HG02763 (cell line): ENCODE data around the gene SERTAD3.
"Not testable (repeated sequence)": the region's sequence is repeated elsewhere in the genome, so short reads cannot be mapped to it uniquely, and the experiment has no call there.

Source experiments
- ATAC-seq: cut with Tn5 transposase; IDR thresholded peaks from one replicate; pipeline ENCODE4 v1.9.1; 2021; ENCODE audit warnings: mild to moderate bottlenecking, moderate library complexity; ENCODE audit not compliant: unreplicated experiment

Gene SERTAD3

DNA sequence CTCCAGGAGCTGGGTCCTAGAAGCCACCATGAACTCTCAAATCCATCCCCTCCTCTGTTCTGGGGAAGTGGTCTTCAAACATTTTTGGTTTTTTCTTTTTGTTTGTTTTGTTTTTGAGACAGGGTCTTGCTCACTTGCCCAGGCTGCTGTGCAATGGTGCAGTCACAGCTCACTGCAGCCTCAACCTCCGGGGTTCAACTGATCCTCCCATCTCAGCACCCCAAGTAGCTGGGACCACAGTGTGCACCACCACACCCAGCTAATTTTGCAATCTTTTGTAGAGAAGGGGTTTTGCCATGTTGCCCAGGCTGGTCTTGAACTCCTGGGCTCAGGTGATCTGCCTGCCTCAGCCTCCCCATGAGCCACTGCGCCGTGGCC, 14.5 kb upstream of the SERTAD3 start:
- ATAC-seq, result no peak

DNA sequence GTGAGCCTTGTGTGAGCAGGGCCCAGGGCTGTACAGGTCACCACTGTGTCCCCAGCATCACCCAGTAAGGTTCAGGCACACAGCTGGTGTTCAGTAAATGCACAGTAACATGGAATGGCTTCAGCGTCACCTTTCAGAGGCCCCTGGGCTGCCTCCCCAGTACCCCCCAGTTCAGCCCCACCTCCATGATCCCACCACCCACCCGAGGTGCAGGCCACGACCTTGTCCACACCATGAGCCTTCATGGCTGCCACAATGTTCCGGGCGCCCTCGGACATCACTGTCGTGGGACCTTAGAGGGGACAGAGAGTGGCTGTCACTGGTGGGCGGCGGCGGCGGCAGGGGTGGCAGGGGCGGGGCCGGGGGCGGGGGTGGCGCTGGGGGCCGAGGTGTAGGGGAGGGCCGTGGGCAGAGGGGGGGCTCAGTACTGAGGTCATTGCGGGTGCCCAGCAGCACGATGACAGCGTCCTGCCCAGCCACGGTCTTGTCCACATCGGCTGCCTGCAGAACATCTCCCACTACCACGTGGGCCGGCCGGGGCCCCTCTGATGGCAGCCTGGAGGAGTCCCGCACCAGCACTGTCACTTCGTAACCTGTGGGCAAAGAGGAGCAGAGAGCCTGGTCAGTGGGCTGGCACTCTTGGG, 13.9 kb upstream of the SERTAD3 start:
- ATAC-seq, result no peak

DNA sequence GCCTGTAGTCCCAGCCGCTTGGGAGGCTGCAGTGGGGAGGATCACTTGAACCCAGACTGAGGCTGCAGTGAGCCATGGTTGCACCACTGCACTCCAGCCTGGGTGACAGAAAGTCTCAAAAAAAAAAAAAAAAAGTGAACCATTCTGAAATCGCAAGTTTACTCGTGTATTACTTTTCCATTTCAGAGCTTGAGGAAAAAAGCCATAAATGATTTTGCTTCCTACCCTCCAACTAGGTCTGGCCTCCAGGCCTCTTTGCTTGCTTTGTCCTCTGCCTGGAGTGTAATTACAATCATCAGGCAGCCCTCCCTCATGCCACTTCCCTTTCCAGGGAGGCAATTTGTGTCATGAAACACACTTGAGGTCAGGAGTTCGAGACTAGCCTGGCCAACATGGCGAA, 12.9 kb upstream of the SERTAD3 start:
- ATAC-seq, result no peak

DNA sequence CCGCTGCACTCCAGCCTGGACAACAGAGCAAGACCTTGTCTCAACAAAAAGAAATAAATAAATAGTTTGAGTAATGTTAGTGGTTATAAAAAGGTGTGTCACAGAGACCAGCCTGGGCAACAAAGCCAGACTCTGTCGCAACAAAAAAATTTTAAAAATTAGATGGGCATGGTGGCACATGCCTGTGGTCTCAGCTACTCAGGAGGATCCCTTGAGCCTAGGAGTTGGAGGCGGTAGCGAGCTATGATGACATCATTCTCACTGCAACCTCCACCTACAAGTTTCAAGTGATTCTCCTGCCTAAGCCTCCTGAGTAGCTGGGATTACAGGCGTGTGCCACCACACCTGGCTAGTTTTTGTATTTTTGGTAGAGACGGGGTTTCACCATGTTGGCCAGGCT, 9.8 kb upstream of the SERTAD3 start:
- ATAC-seq, result not testable (repeated sequence)

DNA sequence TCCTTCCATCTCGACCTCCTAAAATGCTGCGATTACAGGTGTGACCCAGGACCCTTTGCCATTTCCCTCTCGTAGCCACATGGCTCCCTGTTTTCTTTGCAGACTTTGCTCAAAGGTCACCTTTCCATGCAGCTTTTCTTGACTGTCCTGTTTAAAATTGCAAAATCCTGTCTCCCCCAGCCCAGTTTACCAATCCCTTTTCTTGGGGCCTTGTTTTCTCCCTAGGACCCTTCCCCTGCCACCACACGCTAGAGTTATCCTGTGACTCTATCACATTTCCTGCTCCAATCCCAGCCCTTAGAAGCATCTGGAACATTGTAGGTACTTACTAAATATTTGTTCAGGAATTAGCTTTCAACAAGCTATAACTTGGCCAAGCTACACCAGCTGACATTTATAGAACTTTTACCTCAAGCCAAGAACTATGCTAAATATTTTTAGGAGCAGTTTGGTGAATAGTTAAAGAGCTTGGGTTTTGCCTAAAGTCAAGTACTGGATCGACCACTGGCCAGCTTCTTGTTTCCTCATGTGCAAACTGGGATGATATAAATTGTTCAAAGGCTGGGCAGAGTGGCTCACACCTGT, 9.1 kb upstream of the SERTAD3 start:
- no peak for ATAC-seq

DNA sequence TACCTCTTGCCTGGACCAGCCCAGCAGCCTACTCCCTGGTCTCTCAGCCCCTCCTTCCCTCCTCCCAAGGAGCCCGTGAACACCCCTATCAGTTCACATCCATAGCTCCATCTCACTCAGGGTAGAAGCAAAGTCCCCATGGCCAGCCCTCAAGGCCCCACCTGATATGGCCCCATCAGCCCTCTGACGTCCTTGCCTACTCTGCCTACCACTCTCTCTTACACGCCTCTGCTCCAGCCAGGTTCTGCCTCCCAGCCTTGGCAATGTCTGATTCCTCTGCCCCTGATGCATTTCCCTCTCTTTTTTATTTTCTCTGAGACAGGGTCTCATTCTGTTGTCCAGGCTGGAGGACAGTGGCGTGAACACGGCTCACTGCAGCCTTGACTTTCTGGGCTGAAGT, 7.9 kb upstream of the SERTAD3 start:
- no peak for ATAC-seq

DNA sequence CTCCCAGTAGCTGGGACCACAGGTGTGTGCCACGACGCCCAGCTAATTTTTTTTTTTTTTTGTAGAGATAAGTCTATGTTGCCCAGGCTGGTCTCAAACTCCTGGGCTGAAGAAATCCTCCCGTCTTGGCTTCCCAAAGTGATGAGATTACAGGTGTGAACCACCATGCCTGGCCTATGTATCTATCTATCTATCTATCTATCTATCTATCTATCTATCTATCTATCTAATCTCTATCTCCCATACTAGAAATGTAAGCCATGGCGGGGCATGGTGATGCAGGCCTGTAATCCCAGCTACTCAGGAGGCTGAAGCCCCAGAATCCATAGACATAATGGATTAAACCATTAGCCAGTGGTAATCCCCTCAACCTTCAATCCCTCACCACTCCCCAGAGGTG, 6.5 kb upstream of the SERTAD3 start:
- ATAC-seq, result no peak

DNA sequence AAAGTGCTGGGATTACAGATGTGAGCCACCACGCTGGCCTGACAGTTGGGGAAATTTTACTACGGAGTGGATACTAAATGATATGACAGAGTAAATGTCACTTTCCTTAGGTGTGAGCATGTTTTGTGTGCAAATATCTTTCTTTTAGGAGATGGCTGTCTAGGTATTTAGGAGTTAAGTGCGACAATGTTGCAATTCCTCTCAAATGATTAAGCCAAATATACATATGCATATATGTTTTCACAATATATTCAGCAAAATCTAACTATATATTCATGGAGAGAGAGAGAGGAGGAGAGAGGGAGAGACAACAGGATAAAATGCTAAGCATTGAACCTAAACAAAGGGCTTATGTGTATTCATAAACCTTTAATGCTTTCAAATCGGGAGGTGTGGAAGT, 5.4 kb upstream of the SERTAD3 start:
- ATAC-seq, result no peak

DNA sequence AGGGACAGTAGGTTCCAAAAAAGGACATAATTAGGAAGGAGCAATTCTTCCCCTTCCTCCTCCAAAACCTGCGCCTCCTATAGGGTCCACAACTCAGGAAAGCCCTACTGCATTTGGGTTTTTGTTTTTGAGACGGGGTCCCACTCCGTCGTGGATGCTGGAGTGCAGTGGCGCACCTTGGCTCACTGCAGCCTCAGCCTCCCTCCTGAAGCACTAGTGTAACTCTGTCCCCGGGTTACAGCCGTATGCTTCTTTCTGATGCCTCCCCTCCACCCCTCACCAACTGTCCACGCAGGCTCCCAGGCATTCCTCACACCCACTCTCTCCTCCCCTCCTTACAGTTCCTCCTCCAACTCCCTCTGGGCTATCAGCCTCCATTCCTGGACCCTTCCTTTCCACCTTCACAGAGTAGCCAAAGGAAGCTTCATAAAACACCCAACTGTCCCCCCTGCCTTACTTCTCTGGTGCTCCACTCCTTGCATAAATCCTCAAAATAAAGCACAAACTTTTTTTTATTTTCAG, 2.2 kb upstream of the SERTAD3 start:
- ATAC-seq, result no peak

DNA sequence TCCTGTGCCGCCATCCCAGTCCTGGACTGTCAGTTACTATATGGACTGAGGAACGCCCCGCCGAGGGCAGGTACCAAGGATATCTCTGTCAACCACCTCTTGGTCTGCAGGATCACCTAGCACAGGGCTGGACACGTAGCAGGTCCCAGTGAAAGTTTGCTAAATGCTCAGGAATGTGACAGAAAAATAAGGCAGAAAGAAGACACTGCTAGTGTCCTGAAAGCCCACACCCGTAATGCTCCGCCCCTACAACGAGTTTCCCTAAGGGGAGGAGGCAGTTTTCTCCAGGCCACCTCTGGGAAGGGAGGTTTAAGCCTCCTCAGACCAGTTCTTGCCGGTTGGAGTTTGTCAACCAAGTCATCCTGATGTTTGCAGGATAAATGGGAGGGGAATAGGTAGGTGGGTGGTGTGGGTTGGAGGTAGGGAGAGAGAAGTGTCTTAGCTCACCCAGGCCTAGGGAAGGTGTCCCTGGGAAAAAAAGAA, 1.7 kb upstream of the SERTAD3 start:
- no peak for ATAC-seq

DNA sequence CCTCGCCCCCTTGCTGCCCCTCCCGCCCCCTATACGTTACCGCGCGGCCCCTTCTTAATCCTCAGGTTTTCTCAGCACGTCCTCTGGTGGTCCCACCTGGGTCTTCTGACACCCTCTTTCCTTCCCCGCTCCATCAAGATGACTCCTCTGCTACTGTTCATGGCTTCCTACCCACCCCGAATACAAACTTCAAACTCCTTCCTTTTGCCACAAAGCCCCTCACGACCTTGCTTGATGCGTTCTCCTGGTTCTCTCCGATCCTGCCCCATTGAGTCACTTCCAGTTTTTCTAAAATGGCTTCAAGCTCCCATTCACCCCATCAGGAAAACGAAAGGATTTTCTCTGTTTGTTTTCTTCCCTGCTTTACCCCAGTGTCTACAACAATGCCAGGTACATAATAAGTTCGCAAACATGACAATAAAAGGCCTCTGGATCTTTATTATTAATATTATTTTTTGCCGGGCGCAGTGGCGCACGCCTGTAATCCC, 734 bp upstream of the SERTAD3 start:
- ATAC-seq, result no peak

DNA sequence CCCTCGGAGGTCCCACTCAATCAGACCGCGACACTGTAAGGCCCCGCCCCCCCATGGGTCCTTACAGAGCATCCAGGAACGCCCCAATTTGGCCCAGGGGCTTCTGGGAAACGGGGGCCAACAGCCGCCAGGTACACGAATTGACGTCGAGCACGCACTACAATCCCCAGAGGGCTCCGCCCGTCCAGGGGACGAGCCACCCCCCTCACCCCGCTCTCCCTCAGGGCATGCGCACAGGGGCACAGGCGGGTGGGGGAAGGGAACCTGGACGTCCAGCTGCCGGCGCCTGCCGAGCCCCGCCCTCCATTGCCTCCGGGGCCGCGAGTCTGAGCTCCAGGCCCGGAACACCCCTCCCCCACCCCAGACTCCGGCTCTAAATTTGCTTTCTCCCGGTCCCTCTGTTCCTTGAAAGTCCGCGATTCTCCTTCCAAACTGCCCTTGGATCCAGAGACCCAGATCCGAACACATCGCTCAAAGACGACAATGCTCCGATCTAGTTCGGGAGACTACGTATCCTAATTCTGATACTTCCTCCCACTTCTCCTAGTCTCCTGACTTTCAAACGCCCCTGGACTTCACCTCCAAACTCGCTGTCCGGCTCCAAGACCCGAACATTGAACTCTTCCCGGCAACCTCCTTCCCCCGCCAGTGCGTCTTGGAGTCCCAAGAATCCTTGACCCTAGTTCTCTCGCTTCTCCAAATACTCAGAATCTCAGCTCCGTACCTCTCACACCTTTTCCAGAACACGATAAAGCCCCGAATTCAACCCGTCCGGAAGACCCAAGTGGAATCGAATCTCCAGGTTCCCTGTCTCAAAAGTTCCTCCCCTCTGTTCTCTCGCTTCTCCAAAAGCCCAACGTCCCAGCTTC, 770 bp downstream of the SERTAD3 start:
- ATAC-seq, result peak; percentile 76

DNA sequence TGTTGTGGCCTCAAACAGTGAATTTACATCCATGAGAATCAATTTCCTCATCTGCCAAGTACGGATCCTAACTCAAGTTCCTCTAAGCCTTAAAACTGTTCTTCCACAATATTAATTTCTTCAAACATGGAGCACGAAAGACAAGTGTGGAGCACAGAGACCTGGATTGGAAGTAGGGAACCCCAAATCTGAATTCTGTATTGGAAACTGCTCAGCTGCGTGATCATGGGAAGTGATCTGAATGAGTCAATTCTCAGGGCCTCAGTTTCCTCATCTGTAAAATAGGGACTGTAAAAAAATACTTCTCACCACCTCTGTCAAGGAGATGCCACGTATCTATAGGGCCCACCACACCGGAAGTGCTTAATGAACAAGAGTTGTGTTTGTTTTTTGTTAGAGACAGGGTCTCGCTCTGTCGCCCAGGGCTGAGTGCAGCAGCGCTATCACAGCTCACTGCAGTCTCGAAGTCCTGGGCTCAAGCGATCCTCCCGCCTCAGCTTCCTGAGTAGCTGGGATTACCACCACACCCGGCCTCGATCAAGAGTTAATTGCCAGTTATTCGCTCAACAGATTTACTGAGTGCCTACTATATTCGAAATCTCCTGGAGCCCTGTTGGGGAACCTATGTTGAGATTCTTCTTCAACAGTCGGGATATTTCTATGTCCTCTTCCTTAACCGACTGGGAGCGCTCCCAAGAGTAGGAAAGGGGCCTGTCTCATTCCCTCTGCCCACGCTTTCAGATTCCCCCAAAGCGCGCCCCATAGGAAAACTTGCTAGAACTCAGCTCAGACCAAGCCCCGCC, 1.6 kb downstream of the SERTAD3 start:
- ATAC-seq, result no peak

DNA sequence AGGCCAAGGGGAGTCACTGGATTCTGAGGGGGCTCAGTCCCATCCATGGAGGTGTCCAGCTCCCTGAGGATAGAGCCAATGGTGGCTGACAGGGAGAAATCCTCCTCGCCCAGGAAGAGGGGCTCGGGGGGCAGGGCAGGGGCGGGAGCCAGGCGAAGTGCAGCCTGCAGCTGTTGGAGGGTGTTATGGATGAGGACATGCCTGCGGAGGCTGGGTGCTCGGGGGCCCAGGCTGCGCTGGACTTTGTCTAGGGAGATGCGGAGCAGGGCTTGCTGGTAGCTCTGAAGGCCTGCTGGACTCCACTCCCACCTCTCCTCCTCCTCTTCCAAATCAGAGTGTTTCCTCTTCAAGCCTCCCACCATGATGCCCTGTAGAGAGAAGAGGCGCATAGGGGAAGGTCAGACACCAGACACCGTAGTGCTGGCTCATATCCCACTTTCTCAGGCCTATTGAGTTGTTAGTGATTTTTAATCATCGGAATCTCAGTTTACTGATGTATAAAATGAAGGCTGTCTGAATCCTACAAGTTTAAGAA, 2.3 kb downstream of the SERTAD3 start:
- no peak for ATAC-seq

DNA sequence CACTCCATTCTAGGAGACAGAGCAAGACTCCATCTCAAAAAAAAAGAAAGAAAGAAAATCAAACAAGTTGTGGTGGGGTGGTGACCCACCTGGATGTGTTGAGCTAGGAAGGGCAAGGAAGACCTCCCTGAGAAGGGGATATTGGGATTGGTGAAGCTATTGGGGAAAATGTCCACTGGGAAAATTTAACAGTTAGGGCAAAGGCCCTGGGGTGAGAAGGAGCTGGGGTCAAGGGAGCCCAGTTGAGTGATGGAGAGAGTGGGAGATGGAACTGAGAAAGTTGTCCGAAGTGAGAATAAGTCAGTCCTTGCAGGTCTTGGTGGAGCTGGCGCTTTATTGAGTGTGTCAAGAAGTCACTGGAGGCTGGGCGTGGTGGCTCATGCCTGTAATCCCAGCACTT, 5.9 kb downstream of the SERTAD3 start:
- ATAC-seq, result no peak

DNA sequence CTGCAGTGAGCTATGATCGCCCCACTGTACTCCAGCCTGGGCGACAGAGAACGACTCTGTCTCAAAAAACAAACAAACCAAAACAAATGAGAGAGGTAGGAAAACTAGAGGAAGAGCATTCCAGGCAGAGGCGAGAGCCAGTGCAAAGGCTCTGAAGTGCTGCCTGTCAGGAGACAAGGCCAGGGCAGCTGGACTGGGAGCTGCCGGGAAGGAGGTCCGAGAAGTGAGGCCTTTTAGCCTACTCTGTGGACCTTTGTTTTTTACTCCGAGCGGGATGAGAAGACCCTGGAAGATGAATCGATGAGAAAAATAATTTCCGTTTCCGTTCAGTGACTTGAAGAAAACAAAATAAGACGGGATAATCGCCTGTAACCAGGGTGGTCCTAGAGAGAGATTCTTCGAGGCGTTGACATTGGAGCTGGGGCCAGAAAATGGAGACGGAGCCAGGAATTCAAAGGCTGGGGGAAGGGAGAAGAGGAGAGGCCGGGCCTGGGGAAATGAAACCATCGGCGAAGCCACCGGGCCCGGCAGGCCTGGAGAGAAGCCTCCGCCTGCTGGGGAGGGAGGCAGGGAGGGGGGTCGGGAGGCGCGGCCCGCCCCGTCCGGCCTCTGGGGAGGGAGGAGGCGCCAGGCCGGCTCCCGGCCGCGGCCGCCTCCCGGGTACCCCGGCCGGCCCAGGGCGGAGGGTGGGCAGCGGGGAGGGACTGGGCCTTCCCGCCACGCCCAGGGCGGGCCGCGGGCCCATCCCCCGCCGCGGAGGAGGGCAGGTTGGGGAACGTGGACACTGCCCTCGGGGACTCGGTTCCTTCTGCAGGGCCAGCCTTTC, 10.5 kb downstream of the SERTAD3 start:
- no peak for ATAC-seq

DNA sequence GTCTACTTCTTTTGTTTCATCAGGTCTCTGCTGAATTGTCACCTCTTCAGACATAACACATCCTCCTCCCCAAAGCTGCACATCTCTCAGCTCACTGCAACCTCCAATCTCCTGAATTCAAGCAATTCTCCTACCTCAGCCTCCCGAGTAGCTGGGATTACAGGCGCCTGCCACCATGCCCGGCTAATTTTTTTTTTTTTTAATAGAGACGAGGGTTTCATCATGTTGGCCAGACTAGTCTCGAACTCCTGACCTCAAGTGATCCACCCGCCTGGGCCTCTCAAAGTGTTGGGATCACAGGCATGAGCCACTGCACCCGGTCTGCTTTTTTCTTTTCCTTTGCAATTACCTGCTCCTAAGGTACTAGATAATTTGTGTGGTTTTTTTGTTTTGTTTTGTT, 11.4 kb downstream of the SERTAD3 start:
- ATAC-seq, result not testable (repeated sequence)

DNA sequence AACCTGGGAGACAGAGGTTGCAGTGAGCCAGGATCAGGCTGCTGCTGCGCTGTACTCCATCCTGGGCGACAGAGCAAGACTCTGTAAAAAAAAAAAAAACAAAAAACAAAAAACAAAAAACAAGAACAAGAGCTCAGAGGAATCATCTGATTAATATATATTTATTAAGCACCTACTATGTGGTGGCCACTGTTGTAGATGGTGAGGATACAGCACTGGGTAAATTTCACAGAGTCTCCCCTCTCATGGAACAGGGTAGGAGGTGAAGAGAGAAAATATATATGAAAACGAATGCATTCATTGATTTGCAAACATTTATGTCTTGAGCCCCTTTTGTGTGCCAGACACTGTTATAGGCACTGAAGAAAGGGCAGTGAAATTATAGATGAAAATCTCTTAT, 12.4 kb downstream of the SERTAD3 start:
- ATAC-seq, result no peak

DNA sequence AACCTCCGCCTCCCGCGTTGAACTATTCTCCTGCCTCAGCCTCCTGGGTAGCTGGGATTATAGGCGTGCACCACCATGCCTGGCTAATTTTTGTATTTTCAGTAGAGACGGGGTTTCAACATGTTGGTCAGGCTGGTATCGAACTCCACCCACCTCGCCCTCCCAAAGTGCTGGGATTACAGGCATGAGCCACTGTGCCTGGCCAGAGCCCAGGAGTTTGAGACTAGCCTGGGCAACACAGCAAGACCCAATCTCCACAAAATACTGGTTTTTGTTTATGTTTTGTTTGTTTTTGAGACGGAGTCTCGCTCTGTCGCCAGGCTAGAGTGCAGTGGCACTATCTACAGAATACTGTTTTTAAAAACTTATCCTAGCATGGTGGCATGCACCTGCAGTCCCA, 13.9 kb downstream of the SERTAD3 start:
- ATAC-seq, result not testable (repeated sequence)

DNA sequence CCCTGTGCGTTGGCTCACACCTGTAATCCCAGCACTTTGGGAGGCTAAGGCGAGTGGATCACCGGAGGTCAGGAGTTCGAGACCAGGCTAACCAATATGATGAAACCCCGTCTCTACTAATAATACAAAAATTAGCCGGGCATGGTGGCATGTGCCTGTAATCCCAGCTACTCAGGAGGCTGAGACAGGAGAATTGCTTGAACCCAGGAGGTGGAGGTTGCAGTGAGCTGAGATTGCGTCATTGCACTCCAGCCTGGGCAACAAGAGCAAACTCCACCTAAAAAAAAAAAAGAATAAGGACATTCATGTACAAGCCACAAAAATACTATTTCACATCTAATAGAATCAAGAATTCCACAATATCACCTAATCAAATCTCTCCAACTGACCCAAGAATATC, 15.9 kb downstream of the SERTAD3 start:
- ATAC-seq, result not testable (repeated sequence)
